AG09309 (cell line): Measurements from ENCODE around the gene TFEC.
"Not testable (repeated sequence)": the region's sequence is repeated elsewhere in the genome, so short reads cannot be mapped to it uniquely, and the experiment has no call there.

Experiments
- DNase-seq: peaks from one replicate; pipeline ENCODE4 v3.0.0-alpha.2; 2010; ENCODE audit warnings: low read depth
- H3K4me3 ChIP-seq: 2 replicates; pipeline ENCODE4 v1.5.1; 2011; ENCODE audit warnings: mild to moderate bottlenecking, low read depth, low read length, moderate library complexity; ENCODE audit not compliant: control insufficient read depth
- TF ChIP-seq, protein P1 (sequence below): IDR thresholded peaks from 2 replicates; pipeline ENCODE4 v1.5.1; 2011; ENCODE audit warnings: mild to moderate bottlenecking, low read depth, low read length, inconsistent platforms; ENCODE audit not compliant: insufficient read depth, control insufficient read depth; ENCODE audit errors: missing control alignments

The TFEC gene

GRCh38 chr7:116030651-116031276, at the start of gene TFEC:
TFEC (minus strand) TSS chr7:116030763; CDS start chr7:115984441, 46,322 bp downstream.
- H3K4me3 ChIP-seq: no peak within 1 kb of the TSS
- DNase-seq: no peak
- TF ChIP-seq, protein P1, sequence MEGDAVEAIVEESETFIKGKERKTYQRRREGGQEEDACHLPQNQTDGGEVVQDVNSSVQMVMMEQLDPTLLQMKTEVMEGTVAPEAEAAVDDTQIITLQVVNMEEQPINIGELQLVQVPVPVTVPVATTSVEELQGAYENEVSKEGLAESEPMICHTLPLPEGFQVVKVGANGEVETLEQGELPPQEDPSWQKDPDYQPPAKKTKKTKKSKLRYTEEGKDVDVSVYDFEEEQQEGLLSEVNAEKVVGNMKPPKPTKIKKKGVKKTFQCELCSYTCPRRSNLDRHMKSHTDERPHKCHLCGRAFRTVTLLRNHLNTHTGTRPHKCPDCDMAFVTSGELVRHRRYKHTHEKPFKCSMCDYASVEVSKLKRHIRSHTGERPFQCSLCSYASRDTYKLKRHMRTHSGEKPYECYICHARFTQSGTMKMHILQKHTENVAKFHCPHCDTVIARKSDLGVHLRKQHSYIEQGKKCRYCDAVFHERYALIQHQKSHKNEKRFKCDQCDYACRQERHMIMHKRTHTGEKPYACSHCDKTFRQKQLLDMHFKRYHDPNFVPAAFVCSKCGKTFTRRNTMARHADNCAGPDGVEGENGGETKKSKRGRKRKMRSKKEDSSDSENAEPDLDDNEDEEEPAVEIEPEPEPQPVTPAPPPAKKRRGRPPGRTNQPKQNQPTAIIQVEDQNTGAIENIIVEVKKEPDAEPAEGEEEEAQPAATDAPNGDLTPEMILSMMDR: no peak

DNA sequence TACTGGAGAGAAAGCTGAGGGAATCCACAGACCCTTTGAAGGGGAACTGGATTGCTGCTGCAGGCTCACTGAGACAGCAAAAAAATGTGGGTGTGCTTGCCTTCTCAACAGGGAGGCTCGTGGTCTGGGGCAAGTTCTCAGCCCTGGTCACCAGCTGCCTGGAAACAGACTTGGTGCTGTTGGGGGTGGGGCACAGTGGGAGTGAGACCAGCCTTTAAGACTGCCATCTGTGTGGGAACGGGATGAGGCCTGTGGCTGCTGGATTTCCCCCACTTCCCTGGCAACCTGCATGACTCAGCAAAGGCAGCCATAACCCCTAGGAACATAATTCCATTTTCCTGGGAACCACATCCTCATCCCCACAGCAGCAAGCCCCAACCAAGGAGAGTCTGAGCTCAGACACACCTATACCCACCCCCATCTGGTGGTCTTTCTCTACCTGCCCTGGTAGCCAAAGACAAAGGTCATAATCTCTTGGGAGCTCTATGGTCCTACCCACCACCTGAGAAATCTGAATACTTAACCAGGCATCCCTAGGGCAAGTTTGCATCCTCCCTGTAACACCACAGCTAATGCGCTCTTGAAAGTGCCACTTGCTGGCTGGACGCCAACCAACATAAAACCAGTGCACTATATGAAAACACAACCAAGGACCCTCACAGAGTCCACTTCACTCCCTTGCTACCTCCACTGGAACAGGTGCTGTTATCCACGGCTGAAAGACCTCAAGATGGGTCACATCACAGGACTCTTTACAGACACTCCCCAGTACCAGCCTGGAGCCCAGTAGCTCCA, 45.0 kb upstream of the TFEC start:
- TF ChIP-seq, protein P1: no peak
- DNase-seq: no peak
- H3K4me3 ChIP-seq: no peak overlapping the region

DNA sequence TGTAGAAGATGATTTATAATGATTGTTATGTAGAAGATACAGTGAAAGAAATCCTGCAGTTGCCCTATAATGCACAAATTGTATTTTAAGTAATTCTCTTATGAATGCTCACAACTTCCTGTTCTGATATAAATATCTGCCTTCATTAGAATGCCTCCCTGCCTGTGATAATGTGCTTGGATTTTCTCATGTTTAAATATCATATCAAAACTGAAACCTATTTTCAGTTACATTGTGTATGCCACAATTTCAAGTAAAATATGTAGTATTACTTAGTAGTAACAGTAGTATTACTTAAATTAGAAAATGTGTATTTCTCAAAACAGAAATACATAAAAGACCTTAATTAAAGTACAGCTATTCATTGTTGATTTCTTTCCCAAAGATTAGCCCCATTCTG, 41.1 kb upstream of the TFEC start:
- TF ChIP-seq, protein P1: no peak
- no peak overlapping the region for H3K4me3 ChIP-seq
- DNase-seq: no peak

DNA sequence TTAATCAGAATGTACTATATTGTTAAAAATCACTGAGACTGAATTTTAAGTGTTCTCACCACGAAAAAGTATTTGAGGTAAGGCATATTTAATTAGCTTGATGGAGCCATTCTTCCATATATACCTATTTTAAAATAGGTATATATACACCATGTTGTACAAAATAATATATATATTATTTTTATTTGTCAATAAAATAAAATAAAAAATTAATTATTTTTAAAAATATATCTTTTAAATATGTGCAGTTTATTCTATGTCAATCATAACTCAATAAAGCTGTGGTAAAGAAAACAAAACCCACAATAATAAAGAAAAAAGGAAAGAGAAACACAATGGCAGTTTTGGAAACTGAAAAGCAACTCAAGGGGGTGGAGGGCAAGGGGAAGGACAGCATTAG, 33.6 kb upstream of the TFEC start:
- TF ChIP-seq, protein P1: no peak
- DNase-seq: no peak
- no peak overlapping the region for H3K4me3 ChIP-seq

DNA sequence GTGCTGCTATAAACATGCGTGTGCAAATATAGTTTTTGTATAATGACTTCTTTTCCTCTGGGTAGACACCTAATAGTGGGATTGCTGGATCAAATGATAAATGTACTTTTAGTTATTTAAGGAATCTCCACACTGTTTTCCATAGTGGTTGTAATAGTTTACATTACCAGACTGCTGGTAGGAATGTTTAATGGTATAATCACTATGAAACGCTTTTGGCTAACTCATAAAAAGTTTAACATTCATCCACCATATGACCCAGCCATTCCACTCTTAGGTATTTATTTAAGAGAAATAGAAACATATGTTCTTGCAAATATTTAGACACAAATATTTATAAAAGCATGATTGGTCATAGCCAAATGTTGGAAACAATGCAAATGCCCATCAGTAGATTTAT, 32.1 kb upstream of the TFEC start:
- TF ChIP-seq, protein P1: no peak
- DNase-seq: no peak
- H3K4me3 ChIP-seq: no peak overlapping the region

GRCh38 chr7:116052006-116052405, 21.4 kb upstream of the TFEC start:
- TF ChIP-seq, protein P1: no peak
- H3K4me3 ChIP-seq: no peak overlapping the region
- DNase-seq: no peak

GRCh38 chr7:116047261-116047660, 16.7 kb upstream of the TFEC start:
- DNase-seq, H3K4me3 ChIP-seq: not testable (repeated sequence)
